SKM-1 (cell line): ENCODE results near the gene RRN3.
"Not testable (repeated sequence)": the region's sequence is repeated elsewhere in the genome, so short reads cannot be mapped to it uniquely, and the experiment has no call there.

ENCODE experiments used
- DNase-seq: peaks from one replicate; lab custom pipeline; 2025; ENCODE audit not compliant: unreplicated experiment; lab: John Stamatoyannopoulos, UW

Gene RRN3

GRCh38 chr16:15100372-15100987 lies 6.4 kb upstream of the RRN3 start:
- DNase-seq, result not testable (repeated sequence)

- DNase-seq, result not testable (repeated sequence)
These were observed 5.4 kb upstream of the RRN3 start for GRCh38 chr16:15099366-15099909.

- DNase-seq, result not testable (repeated sequence)
These were observed 2.5 kb upstream of the RRN3 start for GRCh38 chr16:15096583-15096972.

- DNase-seq, result not testable (repeated sequence)
These were observed 509 bp downstream of the RRN3 start for GRCh38 chr16:15093571-15093954.

- DNase-seq, result not testable (repeated sequence)
These were observed 3.3 kb downstream of the RRN3 start for GRCh38 chr16:15090663-15091269.

GRCh38 chr16:15082788-15083187 lies 11.3 kb downstream of the RRN3 start:
- not testable (repeated sequence) for DNase-seq

- DNase-seq, result not testable (repeated sequence)
These were observed 13.2 kb downstream of the RRN3 start for GRCh38 chr16:15080883-15081282.

- DNase-seq, result not testable (repeated sequence)
These were observed 17.9 kb downstream of the RRN3 start for GRCh38 chr16:15076161-15076560.

- DNase-seq, result no peak
These were observed 21.0 kb downstream of the RRN3 start for GRCh38 chr16:15073101-15073500.

GRCh38 chr16:15071916-15072769 lies 21.9 kb downstream of the RRN3 start:
- not testable (repeated sequence) for DNase-seq

GRCh38 chr16:15071013-15071412 lies 23.1 kb downstream of the RRN3 start:
- not testable (repeated sequence) for DNase-seq

GRCh38 chr16:15066690-15067089 lies 27.4 kb downstream of the RRN3 start:
- DNase-seq, result not testable (repeated sequence)

GRCh38 chr16:15065961-15066360 lies 28.1 kb downstream of the RRN3 start:
- DNase-seq, result not testable (repeated sequence)

GRCh38 chr16:15062085-15062810 lies 31.8 kb downstream of the RRN3 start:
- not testable (repeated sequence) for DNase-seq

GRCh38 chr16:15059324-15059723 lies 34.7 kb downstream of the RRN3 start:
- DNase-seq, result no peak

GRCh38 chr16:15057681-15058417 lies 36.2 kb downstream of the RRN3 start:
- no peak for DNase-seq

- no peak for DNase-seq
These were observed 38.7 kb downstream of the RRN3 start for GRCh38 chr16:15055141-15056053.

GRCh38 chr16:15054357-15055140 lies 39.5 kb downstream of the RRN3 start:
- DNase-seq, result no peak
